ENCODE data around the gene ENOX1.

The ENOX1 gene

DNA sequence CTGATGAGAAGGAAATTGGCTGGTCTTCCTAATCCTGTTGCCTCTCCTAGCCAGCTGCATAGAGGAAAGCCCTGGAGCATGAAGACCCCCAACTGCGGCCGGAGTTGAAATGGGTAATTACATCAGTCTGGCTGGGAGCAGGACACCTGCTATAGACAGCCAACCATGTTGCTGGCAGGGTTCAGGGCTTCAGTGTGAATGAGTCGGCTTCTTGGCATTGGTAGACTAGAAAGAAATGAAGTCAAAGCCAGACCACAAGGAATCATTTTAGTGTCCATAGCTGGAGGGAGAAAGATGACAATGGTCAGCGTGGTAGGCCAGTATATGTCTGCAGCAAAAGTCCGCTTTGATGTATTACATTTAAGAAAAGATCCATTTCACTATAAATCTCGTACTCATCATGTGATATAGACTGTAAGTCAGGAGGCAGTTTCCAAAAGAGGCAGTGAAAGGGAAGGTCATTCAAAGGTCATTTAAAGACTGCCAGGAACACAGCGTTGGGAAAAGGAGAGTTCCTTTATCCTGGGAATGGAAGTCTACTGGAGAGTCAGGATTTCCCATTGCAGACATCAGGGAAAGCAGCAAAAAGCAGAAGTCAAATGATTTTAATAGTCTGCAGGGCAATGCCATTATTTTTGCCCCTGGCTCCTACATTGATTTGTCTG lies 500.7 kb downstream of the ENOX1 start:
- TF ChIP-seq ZNF8 (CRISPR knock-in tag; IDR thresholded peaks at IDR 0.05): no peak
- TF ChIP-seq TCF4 (CRISPR knock-in tag; IDR thresholded peaks at IDR 0.05; ENCODE audit: borderline replicate concordance): no peak

DNA sequence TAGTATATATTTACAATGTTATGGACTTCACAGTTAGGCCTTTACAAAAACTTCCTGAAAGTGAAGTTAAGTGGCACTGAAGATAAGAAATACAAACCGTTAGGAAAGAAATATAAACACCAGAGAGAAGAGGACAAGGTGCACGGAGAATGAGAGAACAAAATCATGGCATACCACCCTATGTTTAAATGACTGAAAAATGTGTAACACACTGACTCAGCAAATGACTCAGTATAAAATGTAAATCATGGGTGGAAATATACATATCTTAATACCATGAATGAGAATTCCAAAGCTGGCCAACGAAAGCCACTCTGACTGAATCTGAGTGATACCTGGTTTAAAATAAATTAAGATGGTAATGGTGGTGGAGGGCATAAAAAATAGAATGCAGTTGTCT lies 502.6 kb downstream of the ENOX1 start:
- TF ChIP-seq GLIS3 (CRISPR knock-in tag; IDR thresholded peaks at IDR 0.05) (no peak), CREB5 (CRISPR knock-in tag; IDR thresholded peaks at IDR 0.05; ENCODE audit: low read depth) (no peak), TCF4 (CRISPR knock-in tag; IDR thresholded peaks at IDR 0.05; ENCODE audit: borderline replicate concordance) (no peak), PPARA (CRISPR knock-in tag; IDR thresholded peaks at IDR 0.05; ENCODE audit: borderline replicate concordance) (no peak), ESRRG (CRISPR knock-in tag; IDR thresholded peaks at IDR 0.05) (no peak), ZFP30 (CRISPR knock-in tag; IDR thresholded peaks at IDR 0.05) (no peak), CSRNP3 (CRISPR knock-in tag; IDR thresholded peaks at IDR 0.05) (no peak), BACH2 (CRISPR knock-in tag; IDR thresholded peaks at IDR 0.05; ENCODE audit: borderline replicate concordance) (no peak), ZNF565 (CRISPR knock-in tag; conservative IDR thresholded peaks at IDR 0.05; ENCODE audit: low read depth) (no peak), ZNF70 (CRISPR knock-in tag; IDR thresholded peaks at IDR 0.05) (no peak), ARNTL (CRISPR knock-in tag; IDR thresholded peaks at IDR 0.05; ENCODE audit: borderline replicate concordance, low read depth) (no peak), SNAI2 (CRISPR knock-in tag; IDR thresholded peaks at IDR 0.05) (no peak), CSDC2 (CRISPR knock-in tag; IDR thresholded peaks at IDR 0.05) (no peak)
- TF ChIP-seq, protein P1, sequence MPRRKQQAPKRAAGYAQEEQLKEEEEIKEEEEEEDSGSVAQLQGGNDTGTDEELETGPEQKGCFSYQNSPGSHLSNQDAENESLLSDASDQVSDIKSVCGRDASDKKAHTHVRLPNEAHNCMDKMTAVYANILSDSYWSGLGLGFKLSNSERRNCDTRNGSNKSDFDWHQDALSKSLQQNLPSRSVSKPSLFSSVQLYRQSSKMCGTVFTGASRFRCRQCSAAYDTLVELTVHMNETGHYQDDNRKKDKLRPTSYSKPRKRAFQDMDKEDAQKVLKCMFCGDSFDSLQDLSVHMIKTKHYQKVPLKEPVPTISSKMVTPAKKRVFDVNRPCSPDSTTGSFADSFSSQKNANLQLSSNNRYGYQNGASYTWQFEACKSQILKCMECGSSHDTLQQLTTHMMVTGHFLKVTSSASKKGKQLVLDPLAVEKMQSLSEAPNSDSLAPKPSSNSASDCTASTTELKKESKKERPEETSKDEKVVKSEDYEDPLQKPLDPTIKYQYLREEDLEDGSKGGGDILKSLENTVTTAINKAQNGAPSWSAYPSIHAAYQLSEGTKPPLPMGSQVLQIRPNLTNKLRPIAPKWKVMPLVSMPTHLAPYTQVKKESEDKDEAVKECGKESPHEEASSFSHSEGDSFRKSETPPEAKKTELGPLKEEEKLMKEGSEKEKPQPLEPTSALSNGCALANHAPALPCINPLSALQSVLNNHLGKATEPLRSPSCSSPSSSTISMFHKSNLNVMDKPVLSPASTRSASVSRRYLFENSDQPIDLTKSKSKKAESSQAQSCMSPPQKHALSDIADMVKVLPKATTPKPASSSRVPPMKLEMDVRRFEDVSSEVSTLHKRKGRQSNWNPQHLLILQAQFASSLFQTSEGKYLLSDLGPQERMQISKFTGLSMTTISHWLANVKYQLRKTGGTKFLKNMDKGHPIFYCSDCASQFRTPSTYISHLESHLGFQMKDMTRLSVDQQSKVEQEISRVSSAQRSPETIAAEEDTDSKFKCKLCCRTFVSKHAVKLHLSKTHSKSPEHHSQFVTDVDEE (CRISPR knock-in tag; IDR thresholded peaks at IDR 0.05): no peak

More for the DNA sequence above, 500.7 kb downstream of the ENOX1 start:
- peak; percentile 35; the same call in 2 of the 3 replicates for ATAC-seq

DNA sequence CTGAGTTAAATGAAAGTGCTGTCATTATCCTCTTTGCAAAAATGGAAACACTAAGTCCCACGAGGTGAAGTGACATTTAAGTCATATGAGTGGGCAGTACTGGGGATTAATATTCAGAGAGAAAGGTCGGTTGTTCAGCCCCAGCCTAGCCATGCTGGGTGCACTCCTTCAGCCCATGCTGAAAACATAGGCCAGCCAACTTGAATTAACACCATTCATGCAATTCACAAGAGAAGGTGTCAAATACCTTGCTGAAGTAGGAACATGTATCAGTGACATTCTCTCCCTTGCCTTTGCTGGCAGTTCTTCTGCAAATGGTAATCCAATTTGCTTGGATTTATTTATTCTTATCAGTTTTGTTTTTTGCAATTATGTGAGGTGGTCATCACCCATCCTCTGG lies 507.1 kb downstream of the ENOX1 start:
- ATAC-seq: no peak
- TF ChIP-seq RARB (CRISPR knock-in tag; IDR thresholded peaks at IDR 0.05) (no peak), CSRNP3 (CRISPR knock-in tag; IDR thresholded peaks at IDR 0.05) (no peak), ESRRG (CRISPR knock-in tag; IDR thresholded peaks at IDR 0.05) (no peak), POU6F1 (CRISPR knock-in tag; IDR thresholded peaks at IDR 0.05; ENCODE audit: borderline replicate concordance, low read depth) (no peak), PPARA (CRISPR knock-in tag; IDR thresholded peaks at IDR 0.05; ENCODE audit: borderline replicate concordance) (no peak), ISL1 (CRISPR knock-in tag; IDR thresholded peaks at IDR 0.05) (no peak), ZC3H10 (CRISPR knock-in tag; IDR thresholded peaks at IDR 0.05) (no peak), ZFP30 (CRISPR knock-in tag; IDR thresholded peaks at IDR 0.05) (no peak), CREB5 (CRISPR knock-in tag; IDR thresholded peaks at IDR 0.05; ENCODE audit: low read depth) (no peak), SNAI2 (CRISPR knock-in tag; IDR thresholded peaks at IDR 0.05) (no peak), CSDC2 (CRISPR knock-in tag; IDR thresholded peaks at IDR 0.05) (no peak), TOX (CRISPR knock-in tag; IDR thresholded peaks at IDR 0.05; ENCODE audit: borderline replicate concordance) (no peak), ZNF70 (CRISPR knock-in tag; IDR thresholded peaks at IDR 0.05) (no peak), ZNF8 (CRISPR knock-in tag; IDR thresholded peaks at IDR 0.05) (no peak), GLIS3 (CRISPR knock-in tag; IDR thresholded peaks at IDR 0.05) (no peak), TCF4 (CRISPR knock-in tag; IDR thresholded peaks at IDR 0.05; ENCODE audit: borderline replicate concordance) (no peak)
- TF ChIP-seq, protein P2, sequence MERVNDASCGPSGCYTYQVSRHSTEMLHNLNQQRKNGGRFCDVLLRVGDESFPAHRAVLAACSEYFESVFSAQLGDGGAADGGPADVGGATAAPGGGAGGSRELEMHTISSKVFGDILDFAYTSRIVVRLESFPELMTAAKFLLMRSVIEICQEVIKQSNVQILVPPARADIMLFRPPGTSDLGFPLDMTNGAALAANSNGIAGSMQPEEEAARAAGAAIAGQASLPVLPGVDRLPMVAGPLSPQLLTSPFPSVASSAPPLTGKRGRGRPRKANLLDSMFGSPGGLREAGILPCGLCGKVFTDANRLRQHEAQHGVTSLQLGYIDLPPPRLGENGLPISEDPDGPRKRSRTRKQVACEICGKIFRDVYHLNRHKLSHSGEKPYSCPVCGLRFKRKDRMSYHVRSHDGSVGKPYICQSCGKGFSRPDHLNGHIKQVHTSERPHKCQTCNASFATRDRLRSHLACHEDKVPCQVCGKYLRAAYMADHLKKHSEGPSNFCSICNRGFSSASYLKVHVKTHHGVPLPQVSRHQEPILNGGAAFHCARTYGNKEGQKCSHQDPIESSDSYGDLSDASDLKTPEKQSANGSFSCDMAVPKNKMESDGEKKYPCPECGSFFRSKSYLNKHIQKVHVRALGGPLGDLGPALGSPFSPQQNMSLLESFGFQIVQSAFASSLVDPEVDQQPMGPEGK (CRISPR knock-in tag; IDR thresholded peaks at IDR 0.05; ENCODE audit: borderline replicate concordance): no peak
- TF ChIP-seq, protein P1 (CRISPR knock-in tag; IDR thresholded peaks at IDR 0.05): no peak

More for the DNA sequence above, 502.6 kb downstream of the ENOX1 start:
- peak; percentile 76 for ATAC-seq
